Glomerular visceral epithelial cell (primary cell): ENCODE results near the gene P2RX4.
"Not testable (repeated sequence)": the region's sequence is repeated elsewhere in the genome, so short reads cannot be mapped to it uniquely, and the experiment has no call there.

ENCODE experiments used
- DNase-seq: peaks from one replicate; pipeline ENCODE4 v3.0.0-alpha.2; 2016; ENCODE audit errors: extremely low spot score

The P2RX4 gene

DNA sequence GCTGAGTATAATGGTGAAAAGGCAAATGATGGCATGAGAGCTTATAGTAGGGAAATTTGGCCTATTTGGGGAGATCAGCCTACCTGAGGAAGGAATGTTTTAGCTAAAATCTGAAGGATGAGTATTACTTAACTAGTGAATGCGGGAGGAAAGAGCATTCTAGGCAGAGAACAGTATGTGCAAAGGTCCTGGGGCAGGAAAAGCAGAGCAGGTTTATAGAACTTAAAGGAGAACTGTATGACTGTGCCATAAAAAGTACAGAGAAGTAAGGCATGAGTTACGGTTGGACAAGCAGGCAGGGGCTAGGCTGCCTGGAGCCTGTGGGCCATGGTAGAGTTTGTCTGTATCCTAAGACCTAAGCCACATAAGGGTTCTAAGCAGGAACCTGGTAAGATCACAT, 21.7 kb upstream of the P2RX4 start:
- no peak for DNase-seq

DNA sequence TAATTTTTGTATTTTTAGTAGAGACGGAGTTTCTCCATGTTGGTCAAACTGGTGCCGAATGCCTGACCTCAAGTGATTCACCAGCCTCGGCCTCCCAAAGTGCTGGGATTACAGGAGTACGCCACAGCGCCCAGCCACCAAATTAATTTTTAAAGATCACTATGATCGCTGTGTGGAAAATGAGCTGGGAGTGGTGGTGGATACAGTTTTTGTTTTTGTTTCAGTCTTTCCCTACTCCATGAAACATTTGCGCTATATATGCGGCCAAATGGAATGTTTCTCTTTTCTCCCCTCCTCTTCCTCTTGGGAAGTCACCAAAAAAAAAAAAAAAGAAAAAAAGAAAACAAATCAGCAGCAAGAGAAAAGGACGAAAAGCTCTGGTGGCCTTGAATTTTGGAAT, 20.8 kb upstream of the P2RX4 start:
- peak; percentile 86 for DNase-seq

DNA sequence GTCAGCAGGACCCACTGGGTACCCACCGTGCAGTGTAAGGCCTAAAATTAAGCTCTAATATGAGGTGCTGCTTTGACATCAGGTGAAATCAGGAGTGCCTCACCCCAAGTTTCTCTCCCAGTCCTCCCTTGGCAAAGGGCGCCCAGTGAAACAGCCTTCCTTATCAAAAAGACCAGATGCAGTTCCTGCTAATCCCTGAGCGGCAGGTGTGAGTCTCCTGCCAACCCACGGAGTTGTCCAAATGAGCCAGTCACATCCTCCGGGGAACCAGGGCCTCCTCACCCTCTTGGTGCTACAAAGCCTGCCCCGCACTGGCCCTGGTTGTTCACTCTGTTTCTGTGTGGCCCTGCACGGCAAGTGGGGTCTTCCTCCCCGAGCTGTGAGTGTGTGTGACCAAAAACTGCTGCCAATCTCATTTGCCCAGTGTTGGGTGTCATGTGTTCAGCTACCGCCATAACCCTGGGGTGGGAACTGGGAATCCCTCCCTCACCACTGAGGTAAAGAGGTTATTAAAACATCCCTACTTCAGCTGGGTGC, 20.2 kb upstream of the P2RX4 start:
- DNase-seq = peak; percentile 27

DNA sequence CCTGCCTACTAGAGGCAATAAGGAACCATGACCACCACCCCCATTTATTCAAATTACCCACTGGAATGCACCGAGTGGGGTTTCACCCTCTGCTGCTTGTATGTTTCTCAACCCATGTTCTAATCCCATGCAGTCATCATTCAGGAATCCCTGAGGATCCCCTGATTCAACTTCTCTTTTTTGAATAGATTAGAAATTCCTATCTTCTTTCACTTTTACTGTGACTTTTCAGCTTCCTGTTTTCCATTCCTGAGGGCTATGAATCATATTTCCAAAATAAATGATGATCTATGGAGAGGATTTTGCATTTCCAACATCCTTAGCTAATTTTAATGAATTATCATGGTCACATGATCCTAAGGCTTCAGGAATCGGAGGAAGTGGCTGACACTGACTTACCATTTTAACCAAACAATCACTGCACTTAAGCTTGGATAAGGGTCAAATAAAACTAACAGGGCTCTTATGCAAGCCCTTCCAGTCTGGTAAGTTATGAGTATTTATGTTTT, 19.4 kb upstream of the P2RX4 start:
- peak; percentile 94 for DNase-seq

DNA sequence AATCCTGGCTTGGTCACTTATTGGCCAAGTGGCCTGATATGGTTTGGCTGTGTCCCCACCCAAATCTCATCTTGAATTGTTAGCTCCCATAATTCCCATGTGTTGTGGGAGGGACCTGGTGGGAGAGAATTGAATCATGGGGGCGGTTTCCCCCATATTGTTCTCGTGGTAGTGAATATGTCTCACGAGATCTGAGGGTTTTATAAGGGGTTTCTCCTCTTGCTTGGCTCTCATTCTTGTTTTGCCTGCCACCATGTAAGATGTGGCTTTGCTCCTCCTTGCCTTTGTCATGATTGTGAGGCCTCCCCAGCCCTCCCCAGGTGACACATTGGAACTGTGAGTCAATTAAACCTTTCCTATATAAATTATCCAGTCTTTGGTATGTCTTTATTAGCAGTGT, 18.8 kb upstream of the P2RX4 start:
- DNase-seq = no peak

DNA sequence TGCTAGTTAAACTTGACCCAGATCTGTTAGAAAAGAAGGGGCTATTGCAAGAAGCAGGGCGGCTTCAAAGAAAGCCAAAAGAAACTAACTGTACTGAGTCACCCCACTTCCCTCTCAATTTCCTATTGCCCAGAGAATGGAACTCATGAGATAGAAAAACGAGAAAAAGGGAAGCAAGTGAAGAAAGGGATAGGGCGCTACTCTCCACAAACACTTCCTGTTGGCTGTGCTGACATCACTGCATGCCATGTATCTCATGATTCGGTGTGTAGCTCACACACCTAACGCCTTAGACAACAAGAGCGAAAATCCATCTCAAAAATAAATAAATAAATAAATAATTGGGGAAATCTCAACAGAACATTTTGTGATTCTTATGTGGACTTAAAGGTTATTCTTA, 13.0 kb upstream of the P2RX4 start:
- DNase-seq = no peak

DNA sequence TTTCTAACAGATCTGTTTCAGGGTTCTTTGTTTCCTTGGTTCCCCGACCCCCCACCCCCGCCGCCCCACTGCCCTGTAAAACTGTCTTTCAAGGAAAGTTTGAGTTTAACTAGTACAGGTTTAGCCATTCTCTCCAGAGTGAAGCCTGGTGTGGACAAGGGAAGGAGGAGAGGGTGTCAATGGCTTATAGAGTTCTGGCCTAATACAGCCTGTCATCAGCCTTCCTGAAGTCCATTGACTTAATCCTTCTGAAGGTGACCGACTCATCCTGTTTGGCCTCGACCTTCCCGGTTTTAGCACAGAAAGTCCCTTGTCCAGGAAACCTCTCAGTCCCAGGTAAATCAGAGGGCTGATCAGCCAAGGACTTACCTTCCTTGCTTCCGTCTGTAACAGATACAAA, 11.0 kb upstream of the P2RX4 start:
- DNase-seq = no peak

DNA sequence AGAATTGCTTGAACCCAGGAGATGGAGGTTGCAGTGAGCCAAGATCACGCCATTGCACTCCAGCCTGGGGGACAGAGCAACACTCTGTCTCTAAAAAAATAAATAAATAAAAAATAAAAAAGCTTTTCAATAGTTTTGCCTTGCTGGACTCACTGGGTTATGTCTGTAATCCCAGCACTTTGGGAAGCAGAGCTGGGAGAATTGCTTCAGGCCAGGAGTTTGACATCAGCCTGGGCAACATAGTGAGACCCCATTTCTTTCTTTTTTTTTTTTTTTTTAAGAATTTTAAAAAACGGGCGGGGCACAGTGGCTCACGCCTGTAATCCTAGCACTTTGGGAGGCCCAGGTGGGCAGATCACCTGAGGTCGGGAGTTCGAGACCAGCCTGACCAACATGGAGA, 8.8 kb upstream of the P2RX4 start:
- not testable (repeated sequence) for DNase-seq

DNA sequence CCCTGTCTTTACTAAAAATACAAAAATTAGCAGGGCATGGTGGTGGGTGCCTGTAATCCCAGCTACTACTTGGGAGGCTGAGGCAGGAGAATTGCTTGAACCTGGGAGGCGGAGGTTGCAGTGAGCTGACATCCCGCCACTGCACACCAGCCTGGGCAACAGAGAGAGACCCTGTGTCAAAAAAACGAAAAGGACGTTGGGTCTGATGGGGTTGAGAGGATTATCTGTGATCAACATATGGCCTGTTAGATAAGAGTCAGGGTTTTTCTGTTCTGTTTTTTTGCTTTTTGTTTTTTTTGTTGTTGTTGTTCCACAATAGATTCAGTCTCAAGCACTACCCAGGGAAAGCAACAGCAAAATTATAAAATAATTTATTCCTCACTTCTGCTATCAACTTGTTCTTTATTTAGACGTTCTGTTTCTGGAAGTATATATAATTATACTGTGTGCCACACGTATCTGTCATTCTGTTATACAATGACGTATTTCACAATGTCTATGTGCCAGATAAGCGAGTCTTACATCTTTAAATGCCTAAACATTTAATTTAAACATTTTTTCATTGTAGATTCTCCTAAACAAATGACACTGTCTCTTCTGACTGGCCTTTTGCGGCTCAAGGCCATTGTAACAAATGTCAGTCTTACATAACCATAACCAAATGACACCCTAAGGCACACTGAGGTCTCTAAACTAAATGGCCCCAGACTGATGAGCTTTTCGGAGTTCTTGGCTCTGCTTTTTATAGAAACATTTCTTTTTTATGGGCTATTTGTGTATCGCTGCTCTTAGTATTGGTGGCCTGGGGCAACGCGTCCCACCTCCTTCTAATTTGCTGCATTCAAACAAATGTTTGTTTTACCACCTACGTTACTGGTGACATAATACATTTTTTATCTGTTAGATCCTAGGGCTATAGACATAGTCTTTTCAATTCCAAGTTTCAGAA, 7.2 kb upstream of the P2RX4 start:
- no peak for DNase-seq

DNA sequence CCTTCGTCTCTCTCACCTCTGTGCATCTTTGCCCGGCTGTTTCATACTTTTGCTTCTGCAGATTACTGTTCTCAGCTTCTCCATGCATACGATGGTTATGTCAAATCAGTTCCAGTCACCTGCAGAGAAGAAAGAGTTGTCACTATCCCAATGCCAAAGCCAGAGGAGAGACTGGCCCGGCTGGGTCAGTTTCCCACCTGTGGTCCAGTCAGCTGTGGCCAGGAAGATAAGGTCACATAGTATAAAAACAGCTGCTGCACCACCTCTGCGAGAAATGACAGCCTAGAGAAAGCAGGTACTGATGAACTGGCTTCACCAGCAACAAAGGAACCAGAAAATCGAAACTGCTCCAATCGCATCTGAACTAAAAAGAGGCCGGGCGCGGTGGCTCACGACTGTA, 6.4 kb upstream of the P2RX4 start:
- DNase-seq = no peak

DNA sequence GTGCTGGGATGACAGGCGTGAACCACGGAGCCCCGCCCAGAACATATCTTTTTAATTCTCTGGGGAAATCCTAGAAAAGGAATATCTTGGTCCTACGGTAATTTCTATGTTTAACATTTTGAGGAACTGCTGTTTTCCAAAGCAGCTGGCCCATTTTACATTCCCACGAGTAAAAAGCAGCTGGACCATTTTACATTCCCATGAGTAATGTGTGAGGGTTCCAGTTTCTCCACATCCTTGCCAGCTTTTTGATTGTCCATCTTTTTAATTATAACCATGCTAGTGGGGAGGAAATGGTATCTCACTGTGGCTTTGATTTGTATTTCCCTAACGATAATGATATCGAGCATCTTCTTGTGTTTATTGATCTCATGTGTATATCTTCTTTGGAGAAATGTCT, 4.4 kb upstream of the P2RX4 start:
- DNase-seq = no peak

DNA sequence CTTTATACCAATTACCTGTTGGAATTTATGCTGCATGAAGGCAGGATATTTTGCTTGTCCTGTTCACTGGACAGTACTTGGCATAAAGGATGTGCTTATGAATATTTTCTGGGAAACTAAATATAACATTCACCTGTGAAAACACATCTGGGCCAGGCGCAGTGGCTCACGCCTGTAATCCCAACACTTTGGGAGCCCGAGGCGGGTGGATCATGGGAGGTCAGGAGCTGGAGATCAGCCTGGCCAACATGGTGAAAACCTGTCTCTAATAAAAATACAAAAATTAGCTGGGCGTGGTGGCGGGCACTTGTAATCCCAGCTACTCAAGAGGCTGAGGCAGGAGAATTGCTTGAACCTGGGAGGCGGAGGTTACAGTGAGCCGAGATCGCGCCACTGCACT, 1.4 kb upstream of the P2RX4 start:
- not testable (repeated sequence) for DNase-seq

DNA sequence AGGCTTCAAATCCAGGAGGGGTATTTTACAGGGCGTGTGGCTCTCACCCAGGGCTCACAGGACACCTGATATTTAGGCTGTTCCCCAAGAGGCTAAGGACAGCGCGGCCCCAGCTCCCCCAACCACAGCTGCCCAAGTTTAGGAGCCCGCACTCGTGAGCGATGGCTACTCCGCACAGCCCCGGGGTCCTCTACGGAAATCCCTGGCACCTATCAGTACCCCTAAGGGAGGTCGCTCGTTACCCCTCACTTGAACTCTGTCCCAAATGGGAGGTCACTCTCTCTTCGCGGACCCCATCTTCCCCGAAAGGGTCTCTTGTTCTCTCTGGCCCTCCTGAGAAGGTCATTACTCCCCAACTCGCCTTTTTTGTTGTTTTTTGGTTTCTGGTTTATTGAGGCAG, 708 bp upstream of the P2RX4 start:
- DNase-seq = no peak

DNA sequence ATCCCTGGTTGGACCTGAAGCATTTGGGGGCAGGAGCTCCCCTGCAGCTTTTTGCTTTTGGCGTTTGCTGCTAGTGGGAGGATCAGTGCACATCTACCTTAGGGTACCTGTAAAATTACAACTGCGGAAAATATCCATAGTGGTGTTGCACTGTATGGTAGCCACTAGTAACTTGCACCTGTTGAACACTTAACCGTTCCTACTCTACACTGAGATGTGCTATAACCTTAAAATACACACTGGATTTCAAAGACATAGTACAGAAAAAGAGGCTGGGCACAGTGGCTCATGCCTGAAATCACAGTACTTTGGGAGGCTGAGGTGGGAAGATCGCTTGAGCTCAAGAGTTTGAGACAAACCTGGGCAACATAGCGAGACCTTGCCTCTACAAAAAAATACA, 2.9 kb downstream of the P2RX4 start:
- DNase-seq = no peak

DNA sequence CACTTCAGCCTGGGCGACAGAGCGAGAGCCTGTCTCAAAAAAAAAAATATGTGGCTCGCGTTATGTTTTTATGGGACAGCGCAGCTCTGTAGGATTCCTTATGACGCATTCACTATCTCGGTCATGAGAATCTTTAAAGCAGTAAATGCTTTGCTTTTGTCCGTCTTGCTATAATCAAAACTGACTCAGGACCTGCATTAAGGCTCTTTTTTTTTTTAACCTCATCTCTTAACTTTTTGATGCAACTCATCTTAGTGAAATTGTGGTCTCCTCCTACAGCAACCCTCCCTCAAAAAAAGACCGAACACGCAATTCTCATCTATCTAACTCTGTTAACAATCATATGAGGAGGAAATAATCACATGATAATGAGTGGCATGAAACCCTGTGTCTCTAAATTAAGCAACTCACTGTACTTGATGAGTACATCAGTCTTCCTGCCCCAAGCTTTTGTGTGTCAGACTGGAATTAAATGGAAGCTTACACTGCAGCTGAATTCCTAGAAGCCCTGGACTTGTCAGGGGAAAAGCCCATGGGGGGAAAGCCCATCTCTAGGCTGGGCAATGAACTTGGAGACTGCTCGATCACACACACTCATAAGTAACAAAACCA, 4.3 kb downstream of the P2RX4 start:
- DNase-seq = peak; percentile 30

DNA sequence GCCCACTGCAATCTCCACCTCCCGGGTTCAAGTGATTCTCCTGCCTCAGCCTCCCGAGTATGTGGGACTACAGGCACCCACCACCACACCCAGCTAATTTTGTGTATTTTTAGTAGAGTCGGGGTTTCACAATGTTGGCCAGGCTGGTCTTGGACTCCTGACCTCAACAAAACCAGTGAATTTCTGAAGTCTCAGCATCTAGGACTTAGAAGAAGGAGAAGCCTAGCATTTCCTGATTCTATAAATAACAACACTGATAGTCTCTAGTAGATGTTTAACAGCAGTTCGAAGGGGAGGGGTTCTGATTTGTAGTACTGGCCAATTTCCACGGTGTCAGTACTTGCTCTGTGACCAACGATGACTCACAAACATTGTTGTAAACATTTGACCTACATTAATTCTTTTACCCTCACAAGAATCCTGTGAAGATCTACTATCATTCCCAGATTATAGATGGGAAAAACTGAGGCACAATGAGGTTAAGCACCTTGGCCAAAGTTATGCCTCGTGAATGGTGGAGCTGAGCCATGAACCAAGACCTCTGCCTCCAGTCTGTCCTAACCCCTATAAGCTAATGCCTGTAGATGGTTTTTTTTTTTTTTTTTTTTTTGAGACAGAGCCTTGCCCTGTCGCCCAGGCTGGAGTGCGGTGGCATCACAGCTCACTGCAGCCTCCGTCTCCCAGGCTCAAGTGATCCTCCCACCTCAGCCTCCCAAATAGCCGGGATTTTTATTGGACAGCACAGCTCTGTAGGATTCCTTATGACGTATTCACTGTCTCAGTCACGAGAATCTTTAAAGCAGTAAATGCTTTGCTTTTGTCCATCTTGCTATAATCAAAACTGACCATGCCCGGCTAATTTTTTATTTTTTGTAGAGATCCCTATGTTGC, 5.2 kb downstream of the P2RX4 start:
- DNase-seq = peak; percentile 78

DNA sequence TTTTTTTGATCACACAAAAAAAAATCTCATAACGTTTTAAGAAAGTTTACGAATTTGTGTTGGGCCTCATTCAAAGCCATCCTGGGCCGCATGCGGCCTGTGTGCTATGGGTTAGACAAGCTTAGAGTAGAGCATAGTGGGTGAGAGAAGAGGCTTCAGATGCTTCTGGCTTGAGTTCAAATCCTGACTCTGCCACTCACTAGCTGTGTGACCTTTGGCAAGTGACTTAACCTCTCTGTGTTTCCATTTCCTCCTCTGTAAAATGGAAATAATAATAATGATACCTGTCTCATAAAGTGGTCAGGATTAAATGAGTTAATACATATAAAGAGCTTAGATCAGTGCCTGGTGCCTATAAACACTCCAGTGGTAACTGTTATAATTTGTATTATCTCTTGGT, 6.2 kb downstream of the P2RX4 start:
- no peak for DNase-seq

DNA sequence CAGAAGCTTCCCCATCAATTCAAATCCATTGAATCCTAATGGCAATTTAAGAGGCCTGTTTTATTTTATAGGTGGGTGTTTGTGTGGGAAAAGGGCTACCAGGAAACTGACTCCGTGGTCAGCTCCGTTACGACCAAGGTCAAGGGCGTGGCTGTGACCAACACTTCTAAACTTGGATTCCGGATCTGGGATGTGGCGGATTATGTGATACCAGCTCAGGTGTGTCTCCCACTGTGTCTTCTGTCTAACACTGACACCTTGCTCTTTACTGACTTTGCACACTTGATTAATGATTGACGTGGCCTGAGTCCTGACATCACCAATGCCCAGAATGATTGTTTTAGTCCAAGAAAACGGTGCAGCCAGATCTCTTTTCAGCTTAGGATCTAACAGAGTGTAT, 7.1 kb downstream of the P2RX4 start:
- no peak for DNase-seq

DNA sequence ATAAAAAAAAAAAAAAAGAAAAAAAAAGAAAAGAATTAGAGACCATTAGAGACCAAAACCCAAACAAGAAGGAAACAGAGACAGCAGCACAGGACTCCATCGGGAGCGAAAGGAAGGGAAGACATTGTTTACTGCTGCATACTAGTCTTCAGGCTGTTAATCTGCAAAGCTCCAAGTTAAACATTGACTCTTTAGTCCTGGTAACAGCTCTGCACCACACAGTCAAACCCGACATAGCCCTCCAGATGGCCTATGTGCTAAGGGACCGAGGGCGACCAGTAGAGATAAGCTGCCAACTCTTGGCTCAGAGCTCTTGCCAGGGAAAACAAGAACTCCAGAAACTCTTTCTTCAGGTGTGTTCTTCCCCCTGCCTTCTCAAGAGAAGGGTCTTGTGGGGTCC, 7.8 kb downstream of the P2RX4 start:
- DNase-seq = no peak

DNA sequence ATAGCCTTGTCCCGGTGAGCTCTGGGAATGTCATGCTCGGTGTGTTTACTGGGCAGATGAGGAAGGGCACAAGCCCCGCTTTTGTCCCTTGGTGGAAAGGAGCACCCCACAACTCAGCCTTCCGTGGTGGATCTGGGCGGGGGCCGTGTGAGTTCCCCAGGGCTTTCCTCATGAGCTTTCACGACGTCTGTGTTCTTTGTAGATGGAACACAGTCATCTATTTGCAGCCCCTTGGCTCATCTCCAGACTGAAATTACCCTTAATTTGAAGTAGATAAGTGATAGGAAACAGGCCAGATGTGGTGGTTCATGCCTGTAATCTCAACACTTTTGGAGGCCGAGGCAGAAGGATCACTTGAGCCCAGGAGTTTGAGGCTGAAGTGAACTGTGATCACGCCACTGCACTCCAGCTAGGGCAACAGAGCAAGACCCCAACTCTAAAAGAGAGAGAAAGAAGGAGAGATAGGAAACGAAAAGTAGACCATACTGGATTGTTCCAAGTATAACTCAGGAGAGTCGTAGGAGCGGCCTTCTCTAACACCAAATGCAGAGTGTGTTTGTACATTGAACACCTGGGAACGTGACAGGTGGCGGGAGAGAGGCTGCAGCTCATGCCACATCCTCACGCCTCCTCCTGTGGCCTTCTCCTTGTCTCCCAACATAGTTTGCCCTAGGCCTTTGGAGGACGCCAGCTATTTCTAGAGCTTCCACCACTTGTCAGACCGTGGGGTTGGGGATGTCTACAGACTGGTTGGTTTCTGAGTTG, 8.8 kb downstream of the P2RX4 start:
- DNase-seq = no peak

DNA sequence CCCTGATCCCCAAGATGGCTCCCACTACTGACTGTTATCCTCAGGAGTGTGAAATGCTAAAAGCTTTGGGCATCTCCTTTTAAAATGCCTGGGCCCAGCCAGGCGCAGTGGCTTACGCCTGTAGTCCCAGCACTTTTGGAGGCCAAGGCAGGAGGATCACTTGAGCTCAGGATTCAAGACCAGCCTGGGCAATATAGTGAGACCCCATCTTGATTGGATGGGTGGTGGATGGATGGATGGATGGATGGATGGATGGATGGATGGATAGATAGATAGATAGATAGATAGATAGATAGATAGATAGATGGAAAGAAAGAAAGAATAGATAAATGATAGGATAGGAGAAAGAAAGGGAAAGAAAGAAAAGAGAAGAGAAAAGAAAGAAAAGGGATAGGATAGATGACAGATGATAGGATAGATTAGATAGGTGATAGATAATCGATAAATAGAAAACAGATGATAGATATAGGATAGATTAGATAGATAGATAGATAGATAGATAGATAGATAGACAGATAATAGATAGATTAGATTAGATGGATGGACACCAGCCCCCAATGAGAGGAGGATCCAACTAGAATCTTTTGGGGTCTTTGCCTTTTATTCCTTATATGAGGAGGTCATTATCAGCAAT, 9.5 kb downstream of the P2RX4 start:
- no peak for DNase-seq
